Kidney (tissue), 14 donors: ENCODE data around the gene SOCS1. TPM values are rescaled to one million over a fixed set of nuclear protein-coding genes. Genes with fewer than 3 reads are reported as not detected.

Experiments
- DNase-seq, 5 donors: peaks; one replicate each; pipeline ENCODE4 v3.0.0-alpha.2; 2013 to 2020
- FAIRE-seq: peaks from 2 replicates; lab custom pipeline; 2012; peaks lifted over from hg19 to GRCh38; lab: Jason Lieb, UNC
- H3K27ac ChIP-seq, 2 donors: one replicate each; pipeline ENCODE4 v1.7.0; 2013; ENCODE audit warnings: low read depth in 2 of 2, low read length in 2 of 2, inconsistent platforms in 1 of 2
- H3K27me3 ChIP-seq: one replicate; pipeline ENCODE4 v1.7.1; 2013; ENCODE audit warnings: low read length, inconsistent platforms; ENCODE audit not compliant: control insufficient read depth, insufficient read depth
- H3K36me3 ChIP-seq, 3 donors: one replicate each; pipeline versions ENCODE4 v1.7.0 to v1.7.1; 2013; ENCODE audit warnings: low read length in 3 of 3, control low read depth in 1 of 3, inconsistent platforms in 1 of 3; ENCODE audit not compliant: insufficient read depth in 3 of 3, control insufficient read depth in 2 of 3
- H3K4me1 ChIP-seq, 3 donors: one replicate each; pipeline versions ENCODE4 v1.7.0 to v1.7.1; 2013; ENCODE audit warnings: low read length in 3 of 3, inconsistent platforms in 1 of 3, low read depth in 1 of 3; ENCODE audit not compliant: control insufficient read depth in 2 of 3, insufficient read depth in 2 of 3
- H3K4me3 ChIP-seq, 3 donors: one replicate each; pipeline versions ENCODE4 v1.7.0 to v1.8.1; 2013; ENCODE audit warnings: low read length in 3 of 3, control low read depth in 1 of 3, inconsistent platforms in 1 of 3
- H3K9ac ChIP-seq, 3 donors: one replicate each; pipeline versions ENCODE4 v1.7.0 to v1.7.1; 2013; ENCODE audit warnings: low read length in 3 of 3, control low read depth in 1 of 3, inconsistent platforms in 1 of 3
- H3K9me3 ChIP-seq, 3 donors: one replicate each; pipeline versions ENCODE4 v1.7.0 to v1.7.1; 2013; ENCODE audit warnings: low read length in 3 of 3, control low read depth in 1 of 3, inconsistent platforms in 1 of 3; ENCODE audit not compliant: control insufficient read depth in 2 of 3, insufficient read depth in 1 of 3
- CTCF ChIP-seq: IDR thresholded peaks from 3 replicates; pipeline ENCODE4 v1.5.1; 2012; ENCODE audit warnings: mild to moderate bottlenecking, moderate library complexity, borderline replicate concordance; ENCODE audit not compliant: insufficient read depth; ENCODE audit errors: extremely low read depth
- intact Hi-C: fragments of 100-400 bp; cut with DNase I; formaldehyde crosslinking; loops from one replicate; pipeline ENCODE4 v1.11.1; 2022
- polyA plus RNA-seq: library from polyadenylated mRNA; stranded (reverse); fragments of 350-450 nt; fragmentation: Illumina TruSeq; extraction: RNeasy Lipid Tissue Mini Kit (QIAGEN cat#74804); gene quantifications from one replicate; pipeline ENCODE4 v1.2.3, GENCODE V29; 2014; ENCODE audit warnings: low read depth, low replicate concordance; ENCODE audit not compliant: insufficient read depth
- total RNA-seq: library from RNA; stranded (reverse); fragmentation: NEBNext Ultra II Directional; extraction: Animal tissue kit (Norgen Biotek cat#: 25700); gene quantifications from one replicate; pipeline ENCODE4 v1.2.1, GENCODE V29; 2021
- donor health status: control.
- donor health status: control.
- donor health status: control.
- donor health status: control.
- donor health status: control.
- donor health status: DM: yes; HTN: yes; CAD: no.
- donor health status: Normal renal cell carcinoma (clear cell type).

Gene SOCS1
- total and polyA plus RNA-seq, 2 donors from 2014 or later: 10.4 to 21.8 TPM

GRCh38 chr16:11254913-11255736 lies 879 bp downstream of the SOCS1 start:
- Histone ChIP-seq H3K27me3 (no peaks in the 10 kb centered on the region), H3K9me3 (no peaks in the 10 kb centered on the region), H3K27ac (peak overlapping the region; percentile 78 to 85), H3K9ac (peak overlapping the region in 1 of 3 donors; percentile 65), H3K36me3 (no peaks in the 10 kb centered on the region), H3K4me1 (peaks cover 0 to 30% (median 15%) of the 10 kb centered on the region in 3 donors), H3K4me3 (peak overlapping the region; percentile 48 to 64 (median 58))
- intact Hi-C loops: loop anchor here (5.0 kb wide), 1 partner anchor 278 kb away; no protein-coding TSS in a partner anchor
- no peak for FAIRE-seq
- no peak for TF ChIP-seq CTCF
- peak; percentile 66 to 85 (median 81) for DNase-seq

DNA sequence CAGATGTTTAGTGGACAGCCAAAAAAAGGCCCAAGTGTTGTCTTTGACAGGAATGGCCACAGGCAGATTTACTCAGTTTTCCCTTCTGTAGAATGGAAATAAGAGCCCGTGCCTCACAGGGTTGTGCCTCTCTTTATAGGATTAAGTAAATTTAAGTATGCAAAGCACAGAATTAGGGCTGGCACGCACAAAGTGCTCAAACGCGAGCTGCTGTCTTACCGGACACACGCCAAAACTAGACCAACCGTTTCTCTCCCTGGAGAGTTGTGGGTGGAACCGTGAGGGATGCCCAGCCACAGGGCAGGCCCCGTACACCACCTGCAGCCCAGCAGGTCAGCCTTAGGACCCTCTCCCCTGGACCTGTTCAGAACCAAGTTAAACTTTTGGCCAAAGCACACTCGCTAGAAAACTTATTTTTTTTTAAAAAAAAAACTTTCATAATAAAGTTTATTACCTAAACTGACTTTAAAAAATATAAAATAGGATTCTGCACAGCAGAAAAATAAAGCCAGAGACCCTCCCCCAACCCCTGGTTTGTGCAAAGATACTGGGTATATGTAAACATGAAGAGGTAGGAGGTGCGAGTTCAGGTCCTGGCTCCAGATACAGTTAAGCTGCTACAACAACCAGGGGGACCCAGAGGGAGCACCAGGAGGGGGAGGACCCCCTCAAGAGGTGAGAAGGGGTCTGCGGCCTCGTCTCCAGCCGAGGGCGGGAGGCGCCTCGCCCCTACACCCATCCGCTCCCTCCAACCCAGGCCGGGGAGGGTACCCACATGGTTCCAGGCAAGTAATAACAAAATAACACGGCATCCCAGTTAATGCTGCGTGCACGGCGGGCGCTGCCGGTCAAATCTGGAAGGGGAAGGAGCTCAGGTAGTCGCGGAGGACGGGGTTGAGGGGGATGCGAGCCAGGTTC lies 1.8 kb downstream of the SOCS1 start:
- peak overlapping the region; percentile 48 to 64 (median 58) for H3K4me3 ChIP-seq
- no peaks in the 10 kb centered on the region for H3K36me3 ChIP-seq
- intact Hi-C loops: no loop called here
- H3K27me3 ChIP-seq: no peaks in the 10 kb centered on the region
- DNase-seq: peak in 2 of 5 donors; percentile 70 to 80
- no peaks in the 10 kb centered on the region for H3K9me3 ChIP-seq
- FAIRE-seq: no peak
- H3K4me1 ChIP-seq: peaks cover 0 to 27% (median 12%) of the 10 kb centered on the region in 3 donors
- H3K9ac ChIP-seq: peak overlapping the region in 2 of 3 donors; percentile 22 to 65
- no peak for TF ChIP-seq CTCF
- peak overlapping the region in 1 of 2 donors; percentile 52 for H3K27ac ChIP-seq

GRCh38 chr16:11253009-11253994 lies 2.7 kb downstream of the SOCS1 start:
- no peaks in the 10 kb centered on the region for H3K27me3 ChIP-seq
- H3K9me3 ChIP-seq: no peaks in the 10 kb centered on the region
- DNase-seq (no peak), FAIRE-seq (no peak)
- peak overlapping the region; percentile 11 to 64 (median 29) for H3K4me3 ChIP-seq
- peaks cover 0 to 20% (median 4%) of the 10 kb centered on the region in 3 donors for H3K4me1 ChIP-seq
- no peaks in the 10 kb centered on the region for H3K36me3 ChIP-seq
- TF ChIP-seq CTCF: no peak
- H3K9ac ChIP-seq: peak overlapping the region in 2 of 3 donors; percentile 19 to 36
- peak overlapping the region in 1 of 2 donors; percentile 52 for H3K27ac ChIP-seq
- intact Hi-C loops: no loop called here
